IPS DF 4.7 (cell line): ENCODE measurements around the gene RAB31.

Experiments used
- DNase-seq: peaks from one replicate; pipeline ENCODE4 v3.0.0-alpha.2; 2013; ENCODE audit warnings: low spot score; ENCODE audit errors: extremely low read depth

Gene RAB31

DNA sequence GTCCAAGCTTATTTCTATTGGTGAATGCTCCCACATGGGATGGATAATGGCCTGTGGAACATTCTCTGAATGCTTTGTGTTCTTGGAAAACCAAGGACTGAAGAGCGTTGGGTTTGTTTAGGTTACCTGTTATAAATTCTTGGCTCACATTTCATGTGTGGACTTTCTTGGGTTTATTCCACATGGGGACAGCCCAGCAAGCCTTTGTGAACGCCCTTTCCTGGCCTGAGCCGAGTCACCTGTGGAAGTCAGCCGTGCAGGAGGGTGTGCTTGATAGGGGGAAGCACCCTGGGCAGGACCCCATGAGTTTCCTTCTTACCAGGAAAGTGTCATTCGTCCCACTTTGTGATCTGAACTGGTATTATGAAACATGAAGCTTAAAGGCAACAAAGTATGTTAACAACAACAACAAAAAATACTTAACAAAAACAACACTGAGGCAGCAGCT is 4.1 kb downstream of the RAB31 start:
- no peak for DNase-seq

DNA sequence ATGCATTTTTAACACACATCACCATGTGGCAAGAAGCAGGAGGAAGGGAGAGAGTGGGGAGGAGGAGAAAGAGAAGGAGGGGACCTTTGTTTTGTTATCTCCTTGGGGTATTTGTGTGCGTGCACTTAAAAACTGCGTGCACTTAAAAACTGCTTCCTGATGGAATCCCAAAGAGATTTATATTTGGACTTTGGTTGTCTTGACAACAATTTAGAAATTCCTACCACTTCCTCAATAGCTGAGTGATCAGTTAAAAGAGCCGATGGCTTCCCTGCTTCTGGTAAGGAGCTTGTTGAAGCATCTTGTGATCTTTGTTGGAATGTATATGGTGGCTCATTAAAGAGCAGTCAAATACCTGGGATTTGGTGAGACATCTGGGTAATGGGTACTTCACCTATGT is 4.5 kb downstream of the RAB31 start:
- no peak for DNase-seq

DNA sequence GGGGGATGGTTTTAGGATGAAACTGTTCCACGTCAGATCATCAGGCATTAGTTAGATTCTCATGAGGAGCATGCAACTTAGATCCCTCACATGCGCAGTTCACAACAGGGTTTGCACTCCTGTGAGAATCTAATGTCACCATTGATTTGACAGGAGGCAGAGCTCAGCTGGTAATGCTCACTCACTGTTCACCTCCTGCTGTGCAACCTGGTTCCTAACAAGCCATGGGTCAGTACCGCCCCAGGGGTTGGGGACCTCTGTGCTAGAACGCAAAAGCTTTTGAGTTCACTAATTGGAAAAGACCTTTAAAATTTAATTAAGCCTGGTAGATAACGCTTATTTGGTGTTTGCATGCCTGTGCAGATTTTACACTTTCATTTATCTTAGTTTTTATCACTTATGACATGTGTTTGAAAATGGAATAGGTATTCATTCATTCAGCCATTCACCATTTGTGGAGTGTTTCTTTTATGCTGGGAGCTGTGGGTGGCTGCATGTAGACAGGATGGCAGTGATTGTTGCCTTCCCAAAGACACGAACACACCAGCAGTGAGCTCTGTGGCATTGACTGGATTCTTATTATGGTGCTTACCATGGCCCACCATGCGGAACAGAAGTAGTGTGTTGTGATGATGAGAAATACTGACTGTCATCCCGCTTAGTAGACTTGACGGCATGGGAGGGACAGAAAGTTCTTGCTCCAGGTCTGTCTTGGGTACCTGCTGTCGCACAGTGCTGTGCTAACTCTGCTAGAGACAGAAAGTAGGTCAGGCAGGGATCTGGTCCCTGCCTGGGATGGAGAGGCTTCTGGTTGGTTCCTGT is 6.4 kb downstream of the RAB31 start:
- no peak for DNase-seq

DNA sequence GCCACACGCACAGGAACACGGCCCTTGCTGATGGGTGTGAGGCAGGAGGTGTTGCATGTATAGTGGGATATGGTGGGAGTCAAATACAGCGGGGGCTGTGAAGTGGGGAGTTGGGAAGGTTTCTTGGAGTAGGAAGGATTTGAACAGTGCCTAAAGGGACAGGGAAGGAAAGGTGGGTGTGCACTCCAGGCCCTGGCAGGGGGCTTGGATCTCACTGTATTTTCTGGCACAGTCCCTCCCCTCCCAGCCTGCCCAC is 6.9 kb downstream of the RAB31 start:
- DNase-seq = no peak

DNA sequence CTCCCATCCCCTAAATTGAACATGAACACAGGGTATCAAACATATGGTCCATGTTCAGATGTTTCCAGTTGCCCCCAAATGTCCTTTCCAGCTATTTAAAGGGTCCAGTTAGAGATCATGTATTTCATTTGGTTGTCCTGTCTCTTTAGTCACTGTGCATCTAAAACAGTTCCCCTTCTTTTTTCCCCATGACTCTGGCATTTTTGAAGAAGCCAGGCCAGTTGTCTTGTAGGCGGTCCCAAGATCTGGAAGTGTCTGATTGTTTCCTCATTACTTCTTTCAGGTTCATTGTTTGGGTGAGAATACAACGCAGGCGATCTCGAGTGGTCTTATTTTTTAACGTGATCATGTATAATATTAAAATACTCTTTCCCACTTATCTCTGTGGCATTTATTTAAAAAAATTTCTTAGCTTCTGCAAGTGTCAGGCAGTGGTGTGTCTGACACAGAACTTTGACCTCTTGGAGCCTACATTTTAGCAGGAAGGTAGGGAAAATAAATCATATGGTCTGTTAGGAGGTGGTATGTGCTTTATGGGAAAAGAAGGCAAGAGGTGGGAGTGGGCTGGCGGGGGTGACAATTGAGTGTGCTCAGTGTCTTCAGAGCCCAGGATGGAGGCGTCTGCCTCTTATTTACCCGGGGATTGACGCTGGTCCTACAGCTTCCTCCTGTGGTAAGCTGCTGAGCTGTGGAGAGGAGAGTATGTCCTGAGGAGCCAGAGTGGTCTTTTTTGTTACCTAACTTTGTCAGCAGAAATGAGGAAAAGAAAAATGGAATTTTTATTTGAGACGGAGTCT is 8.1 kb downstream of the RAB31 start:
- no peak for DNase-seq

DNA sequence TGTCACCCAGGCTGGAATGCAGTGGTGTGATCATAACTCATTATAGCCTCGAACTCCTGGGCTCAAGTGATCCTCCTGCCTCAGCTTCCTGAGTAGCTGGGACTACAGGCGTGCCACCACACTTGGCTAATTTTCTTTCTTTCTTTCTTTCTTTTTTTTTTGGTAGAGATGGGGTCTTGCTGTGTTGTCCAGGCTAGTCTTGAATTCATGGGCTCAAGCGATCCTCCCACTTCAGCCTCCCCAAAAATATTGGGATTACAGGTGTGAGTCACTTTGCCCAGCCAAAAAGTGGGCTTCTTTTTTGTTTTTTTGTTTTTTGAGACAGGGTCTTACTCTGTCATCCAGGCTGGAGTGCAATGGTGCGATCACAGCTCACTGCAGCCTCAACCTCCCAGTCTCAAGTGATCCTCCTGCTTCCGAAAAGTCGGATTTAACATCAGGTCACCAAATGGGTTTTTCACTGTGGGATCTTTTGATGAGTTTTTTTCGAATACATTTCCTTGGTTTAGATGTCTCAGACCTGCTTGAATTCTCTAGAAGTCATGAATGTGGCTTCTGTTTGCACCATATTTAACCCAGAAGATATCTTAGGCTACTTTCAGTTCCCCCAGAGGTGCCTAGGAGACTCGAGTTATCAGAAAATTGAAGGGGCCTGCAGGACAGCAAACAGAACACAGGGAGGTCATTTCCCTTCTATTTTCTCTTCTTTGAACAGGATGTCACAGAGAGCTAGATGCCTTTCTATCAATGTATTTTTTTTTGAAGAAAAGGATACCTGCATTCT is 8.9 kb downstream of the RAB31 start:
- no peak for DNase-seq

DNA sequence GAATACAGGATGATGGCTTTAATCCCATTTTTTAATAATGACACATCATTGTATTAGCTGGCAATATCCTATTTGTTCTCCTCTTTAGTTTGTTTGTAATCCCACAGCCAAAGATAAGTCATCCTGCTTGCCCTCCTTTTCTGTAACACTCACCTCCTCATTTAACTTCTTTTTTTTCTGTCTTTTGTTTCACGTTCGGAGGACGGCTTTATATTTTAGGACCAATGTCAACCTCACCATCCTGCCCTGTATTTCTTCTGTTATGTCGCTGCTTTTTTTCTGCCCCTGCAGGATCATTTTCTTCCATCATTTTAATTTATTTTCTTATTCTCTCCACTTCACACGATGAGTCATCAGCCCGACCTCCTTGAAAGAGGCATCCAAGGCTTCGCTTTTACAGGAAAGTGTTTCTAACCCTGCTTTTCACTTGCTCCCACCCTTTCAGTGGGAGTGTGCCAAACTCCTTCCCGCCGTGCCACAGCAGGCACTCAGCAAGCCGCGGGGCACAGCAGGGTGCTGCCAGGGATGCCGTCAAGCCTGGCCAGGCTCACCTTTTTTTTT is 11.4 kb downstream of the RAB31 start:
- no peak for DNase-seq

DNA sequence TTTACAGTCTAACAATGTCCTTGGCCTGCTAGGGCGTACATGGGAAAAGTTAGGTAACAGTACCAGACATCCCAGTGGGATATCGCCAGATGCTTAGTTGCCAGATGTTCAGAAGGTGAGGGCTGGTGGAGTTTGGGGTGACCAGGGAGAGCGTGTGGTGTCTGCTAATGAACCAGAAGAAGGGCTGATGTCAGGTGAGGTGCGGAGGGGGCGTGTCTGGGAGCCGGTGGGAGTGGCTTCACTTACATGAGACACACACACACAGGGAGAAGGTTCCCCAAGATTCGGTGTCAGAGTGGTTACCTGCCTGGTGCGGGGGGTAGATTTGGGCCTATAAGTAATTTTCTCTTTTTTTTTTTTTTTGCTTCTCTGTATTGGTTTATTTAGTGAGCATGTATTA is 12.2 kb downstream of the RAB31 start:
- DNase-seq = no peak

DNA sequence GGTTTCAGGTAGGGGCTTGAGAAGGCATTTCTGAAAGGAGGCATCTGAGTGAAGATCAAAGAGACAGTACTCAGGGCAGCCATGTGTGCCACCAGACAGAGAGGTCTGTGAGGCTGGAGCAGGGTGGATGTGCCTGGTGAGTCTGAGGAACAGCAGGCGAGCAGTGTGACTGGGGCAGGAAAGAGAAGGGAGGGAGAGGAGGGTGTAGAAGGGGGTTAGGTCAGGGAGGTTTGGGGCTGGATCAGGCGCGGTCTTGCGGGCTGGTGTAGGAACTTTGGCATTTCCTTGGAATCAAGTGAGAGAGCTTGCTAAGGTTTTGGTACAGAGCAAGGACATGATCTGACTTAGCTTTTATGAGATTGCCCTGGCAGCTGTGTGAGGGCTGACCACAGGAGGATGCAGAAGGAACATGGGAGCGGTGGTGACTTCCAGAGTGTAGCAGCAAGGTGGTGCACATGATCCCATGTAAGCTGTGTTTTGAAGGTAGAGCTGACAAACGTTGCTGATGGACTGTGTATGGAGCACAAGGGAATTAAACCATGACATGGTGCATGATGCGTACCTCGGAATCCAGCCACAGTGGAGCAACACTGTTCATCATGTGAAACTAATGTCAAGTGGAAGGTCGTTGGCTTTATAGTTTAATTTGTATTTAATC is 13.9 kb downstream of the RAB31 start:
- DNase-seq = no peak

DNA sequence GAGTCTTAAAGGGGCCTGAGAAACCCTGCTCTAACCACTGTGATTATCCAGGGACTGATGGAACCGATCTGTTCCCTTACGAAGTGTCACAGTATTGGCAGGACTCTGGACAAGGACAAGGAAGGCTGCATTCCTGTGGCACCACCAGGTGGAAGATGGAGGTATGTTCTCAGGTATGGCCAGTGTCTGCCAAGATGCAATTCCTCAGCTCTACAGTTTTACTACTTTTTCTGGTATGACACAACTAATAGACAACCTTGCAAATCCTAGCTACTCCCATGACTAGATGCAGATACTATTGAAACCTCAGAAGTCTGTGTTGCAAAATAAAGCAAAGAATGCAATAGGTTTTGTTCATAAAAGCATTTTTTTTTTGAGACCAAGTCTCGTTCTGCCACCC is 14.6 kb downstream of the RAB31 start:
- DNase-seq = no peak

DNA sequence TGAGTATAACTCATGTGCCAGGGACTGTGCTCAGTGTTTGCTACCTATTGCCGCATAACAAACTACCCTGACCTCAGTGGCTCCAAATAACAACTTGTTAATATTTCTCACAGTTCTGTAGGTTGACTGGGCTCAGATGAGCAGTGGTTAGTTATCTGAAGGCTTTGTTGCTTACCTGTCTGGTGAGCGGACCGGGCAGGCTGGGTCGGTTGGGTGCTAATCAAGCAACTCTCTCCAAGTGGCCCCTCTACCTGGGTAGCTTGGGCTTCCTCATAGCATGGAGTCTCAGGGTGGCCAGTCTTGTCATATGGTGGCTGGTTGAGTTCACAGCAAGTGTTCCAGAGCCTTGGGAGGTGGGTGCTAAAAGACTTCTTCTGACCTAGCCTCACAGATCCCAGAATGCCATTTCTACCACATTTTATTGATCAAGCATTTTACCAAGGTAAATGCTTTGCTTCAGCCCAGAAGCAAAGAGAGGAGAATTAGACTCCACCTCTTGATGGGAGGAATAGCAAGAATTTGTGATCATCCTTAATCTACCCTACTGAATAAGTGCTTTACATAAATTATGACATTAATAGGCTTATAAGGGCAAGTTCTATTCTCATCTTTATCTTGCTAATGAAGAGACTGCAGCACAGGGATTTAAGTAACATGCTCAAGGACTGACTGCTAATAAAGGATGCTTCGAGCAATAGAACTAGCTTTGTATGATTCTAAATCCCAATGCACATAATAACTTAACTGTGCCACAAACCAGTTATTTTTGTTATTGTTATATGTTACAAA is 16.9 kb downstream of the RAB31 start:
- DNase-seq = no peak

DNA sequence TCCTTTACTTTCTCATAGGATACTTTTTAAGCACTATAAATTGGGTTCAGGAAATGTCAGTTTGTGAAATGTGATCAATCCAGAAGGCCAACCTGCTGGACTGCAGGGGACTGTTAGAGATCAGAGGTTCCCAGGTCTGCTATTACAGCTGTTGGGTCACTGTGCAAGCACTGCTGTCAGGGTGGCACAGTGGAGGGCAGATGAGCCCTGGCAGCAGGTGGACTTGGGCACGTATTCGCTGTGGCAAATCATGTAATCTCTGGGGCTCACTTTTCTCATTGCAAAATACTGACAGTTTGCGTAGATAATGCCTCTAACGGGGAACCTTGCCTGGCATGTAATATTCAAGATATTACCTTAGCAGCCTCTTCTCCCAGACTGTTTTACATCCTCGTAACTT is 18.1 kb downstream of the RAB31 start:
- DNase-seq = no peak

DNA sequence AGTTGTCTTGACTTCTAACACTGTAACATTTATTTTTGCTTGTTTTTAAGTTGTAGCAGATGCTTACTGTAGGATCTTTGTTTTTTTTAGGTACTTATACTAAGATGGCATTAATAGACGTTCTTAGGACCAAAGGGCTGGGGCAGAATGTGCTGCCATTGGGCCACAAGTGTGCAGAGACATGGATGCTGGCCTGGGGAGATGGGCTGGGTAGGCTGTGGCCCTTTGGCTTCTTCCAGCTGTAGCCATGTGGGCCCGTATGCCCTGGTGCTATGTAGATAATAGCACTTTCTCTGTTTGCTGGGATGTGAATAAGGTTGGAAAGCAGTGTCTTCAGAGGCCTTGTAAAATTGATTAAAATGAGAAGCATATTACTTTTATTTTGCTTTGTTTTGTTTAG is 18.8 kb downstream of the RAB31 start:
- DNase-seq = no peak

DNA sequence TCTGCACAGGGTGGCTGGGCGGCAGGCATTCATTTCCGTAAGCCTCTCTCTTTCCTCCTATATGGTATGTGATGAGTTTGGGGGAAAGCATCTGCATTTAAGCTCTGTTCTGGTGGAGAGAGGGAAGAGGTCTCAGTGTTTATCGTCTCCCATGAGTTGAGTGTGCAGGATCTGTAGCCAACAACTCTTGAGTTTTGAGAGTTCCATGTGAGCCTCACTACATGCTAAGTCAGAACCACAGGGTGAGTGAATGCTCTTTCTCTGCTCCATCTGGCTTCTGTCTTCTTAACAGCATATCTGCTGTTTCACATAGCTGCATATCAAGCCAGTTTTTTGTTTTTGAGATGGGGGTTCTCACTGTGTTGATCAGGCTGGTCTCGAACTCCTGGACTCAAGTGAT is 22.7 kb downstream of the RAB31 start:
- no peak for DNase-seq

DNA sequence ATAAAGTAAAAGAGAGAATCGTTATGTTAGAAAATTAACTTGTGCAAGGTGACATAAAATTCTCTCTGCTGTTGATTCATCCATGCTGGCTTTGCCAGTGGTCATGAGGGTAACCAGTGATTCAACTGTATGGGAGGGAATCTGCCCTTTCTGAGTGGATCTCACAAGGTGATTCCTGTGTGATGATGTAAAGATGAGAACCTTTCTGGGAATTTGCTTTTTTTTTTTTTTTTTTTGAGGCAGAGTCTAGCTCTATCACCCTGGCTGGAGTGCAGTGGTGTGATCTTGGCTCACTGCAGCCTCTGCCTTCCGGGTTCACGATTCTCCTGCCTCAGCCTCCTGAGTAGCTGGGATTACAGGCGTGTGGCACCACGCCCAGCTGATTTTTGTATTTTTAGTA is 23.3 kb downstream of the RAB31 start:
- no peak for DNase-seq

DNA sequence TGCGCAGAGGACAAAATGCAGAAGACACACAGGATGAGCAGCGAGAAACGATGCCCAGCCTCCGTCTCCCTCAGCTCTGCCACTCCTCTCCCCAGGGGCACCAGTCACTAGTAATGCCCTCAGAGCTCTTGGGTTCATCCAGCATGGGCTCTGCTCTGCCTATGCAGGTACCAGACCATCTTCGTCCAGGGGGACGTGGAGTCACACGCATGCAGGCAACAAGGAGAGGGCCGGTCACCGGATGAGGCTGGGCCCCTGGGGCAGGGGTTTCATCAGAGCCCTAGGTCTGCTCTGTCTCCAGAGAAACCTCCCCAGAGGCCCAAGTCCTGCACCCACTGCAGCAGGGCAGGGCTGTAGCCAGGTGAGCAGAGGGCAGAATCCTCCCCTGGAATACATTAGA is 23.9 kb downstream of the RAB31 start:
- DNase-seq = no peak

DNA sequence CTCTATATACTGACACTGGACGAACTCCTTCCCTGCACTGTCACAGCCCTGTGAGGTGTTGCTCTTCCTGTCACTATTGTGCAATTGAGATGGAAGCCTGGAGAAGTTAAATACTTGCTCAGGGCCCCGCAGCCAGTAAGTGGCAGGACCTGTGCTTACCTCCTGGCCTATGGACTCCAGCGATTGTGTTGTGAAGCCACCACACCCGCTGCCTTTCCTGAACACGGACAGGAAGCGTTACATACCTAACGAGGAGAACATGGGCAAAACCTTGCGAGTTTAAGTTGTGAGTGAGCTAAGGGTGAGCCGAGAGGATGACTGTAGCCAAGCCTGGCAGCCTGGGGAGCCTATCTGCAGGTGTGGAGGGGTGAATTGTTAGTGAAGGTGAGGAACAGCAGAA is 26.1 kb downstream of the RAB31 start:
- DNase-seq = no peak

DNA sequence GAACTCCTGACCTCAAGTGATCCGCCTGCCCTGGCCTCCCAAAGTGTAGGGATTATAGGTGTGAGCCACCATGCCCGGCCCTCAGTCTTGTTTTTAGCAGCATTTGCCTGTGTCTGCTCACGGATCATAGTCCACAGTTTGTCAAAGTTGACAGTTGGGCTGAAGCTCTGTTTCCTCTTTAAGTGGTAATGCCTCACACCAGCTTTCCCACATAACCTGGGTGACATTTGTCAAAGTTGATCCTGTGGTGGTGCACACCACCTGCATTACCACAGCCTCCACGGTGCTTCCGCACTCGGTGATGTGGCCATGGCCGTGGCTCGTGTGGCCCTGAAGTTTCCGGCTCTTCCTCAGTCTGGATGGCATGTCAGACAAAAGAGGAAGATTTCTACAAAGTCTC is 27.1 kb downstream of the RAB31 start:
- no peak for DNase-seq

DNA sequence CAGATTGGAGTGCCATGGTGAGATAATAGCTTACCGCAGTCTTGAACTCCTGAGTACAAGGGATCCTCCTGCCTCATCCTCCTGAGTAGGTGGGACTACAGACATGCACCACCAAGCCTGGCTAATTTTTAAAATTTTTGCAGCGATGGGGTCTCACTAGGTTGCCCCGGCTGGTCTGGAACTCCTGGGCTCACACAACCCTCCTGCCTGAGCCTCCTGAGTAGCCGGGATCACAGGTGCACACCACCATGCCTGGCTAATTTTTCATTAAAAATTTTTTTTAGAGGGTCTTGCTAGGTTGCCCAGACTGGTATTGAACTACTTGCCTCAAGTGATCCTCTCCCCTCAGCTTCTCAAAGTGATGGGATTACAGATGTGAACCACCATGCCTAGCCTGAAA is 27.8 kb downstream of the RAB31 start:
- no peak for DNase-seq

DNA sequence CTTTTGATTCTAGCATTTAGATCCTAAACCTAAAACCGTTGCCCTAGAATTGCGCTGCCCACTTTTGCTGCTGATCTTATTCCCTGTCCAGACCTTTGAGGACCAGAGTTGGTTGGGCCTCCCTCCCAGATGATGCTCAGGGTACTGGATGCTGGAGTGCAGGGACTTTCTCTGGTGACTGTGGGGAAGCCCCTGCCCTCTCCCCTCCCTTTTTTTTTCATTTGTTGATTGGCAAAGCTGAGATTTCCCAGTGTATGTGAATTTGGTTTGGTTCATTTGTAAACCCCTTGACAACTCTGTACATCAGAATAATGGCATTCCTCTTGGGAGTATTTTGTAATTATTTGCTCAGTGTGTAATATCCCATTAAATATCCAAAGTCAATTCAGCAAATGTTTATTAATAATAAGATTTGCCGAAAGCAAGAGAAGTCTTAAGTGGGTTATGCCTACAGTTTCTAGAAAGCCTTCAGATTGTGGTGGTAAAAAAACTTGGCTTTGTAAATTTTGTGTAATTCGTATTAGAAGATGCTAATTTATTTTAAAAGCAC is 28.3 kb downstream of the RAB31 start:
- no peak for DNase-seq
